ENCODE results near the gene GRK3.

Gene GRK3

GRCh38 chr22:25672289-25673084, 108.0 kb downstream of the GRK3 start:
- H3K4me1 Mint-ChIP-seq: no peaks in the 10 kb centered on the region
- H3K27me3 Mint-ChIP-seq: no peaks in the 10 kb centered on the region
- no peak overlapping the region for H3K27ac Mint-ChIP-seq

GRCh38 chr22:25673713-25674112, 109.2 kb downstream of the GRK3 start:
- Mint-ChIP-seq H3K27ac (no peak overlapping the region), H3K9me3 (no peaks in the 10 kb centered on the region), H3K4me1 (no peaks in the 10 kb centered on the region), H3K36me3 (peaks cover 3% of the 10 kb centered on the region), H3K4me3 (no peak overlapping the region), H3K27me3 (no peaks in the 10 kb centered on the region)

More at GRCh38 chr22:25672289-25673084, 108.0 kb downstream of the GRK3 start:
- Mint-ChIP-seq H3K36me3 (peaks cover 3% of the 10 kb centered on the region), H3K9me3 (no peaks in the 10 kb centered on the region), H3K4me3 (no peak overlapping the region)

- H3K36me3 Mint-ChIP-seq: peaks cover 3% of the 10 kb centered on the region
These were observed 113.2 kb downstream of the GRK3 start for GRCh38 chr22:25677631-25678030.

GRCh38 chr22:25680051-25680450, 115.6 kb downstream of the GRK3 start:
- no peak overlapping the region for H3K4me3 Mint-ChIP-seq
- H3K4me1 Mint-ChIP-seq: no peaks in the 10 kb centered on the region
- H3K9me3 Mint-ChIP-seq: no peaks in the 10 kb centered on the region
- no peak overlapping the region for H3K27ac Mint-ChIP-seq
- peaks cover 3% of the 10 kb centered on the region for H3K36me3 Mint-ChIP-seq
- no peaks in the 10 kb centered on the region for H3K27me3 Mint-ChIP-seq

More at GRCh38 chr22:25677631-25678030, 113.2 kb downstream of the GRK3 start:
- Mint-ChIP-seq H3K27ac (no peak overlapping the region), H3K9me3 (no peaks in the 10 kb centered on the region), H3K4me1 (no peaks in the 10 kb centered on the region), H3K27me3 (no peaks in the 10 kb centered on the region), H3K4me3 (no peak overlapping the region)

GRCh38 chr22:25680956-25681355, 116.5 kb downstream of the GRK3 start:
- no peaks in the 10 kb centered on the region for H3K36me3 Mint-ChIP-seq
- H3K4me3 Mint-ChIP-seq: no peak overlapping the region
- H3K27me3 Mint-ChIP-seq: no peaks in the 10 kb centered on the region
- H3K4me1 Mint-ChIP-seq: no peaks in the 10 kb centered on the region
- H3K27ac Mint-ChIP-seq: no peak overlapping the region
- no peaks in the 10 kb centered on the region for H3K9me3 Mint-ChIP-seq

- H3K27me3 Mint-ChIP-seq: no peaks in the 10 kb centered on the region
- H3K4me1 Mint-ChIP-seq: no peaks in the 10 kb centered on the region
- H3K27ac Mint-ChIP-seq: no peak overlapping the region
- H3K9me3 Mint-ChIP-seq: no peaks in the 10 kb centered on the region
- H3K36me3 Mint-ChIP-seq: no peaks in the 10 kb centered on the region
- H3K4me3 Mint-ChIP-seq: no peak overlapping the region
These were observed 117.6 kb downstream of the GRK3 start for GRCh38 chr22:25682109-25682508.

GRCh38 chr22:25688627-25689026, 124.2 kb downstream of the GRK3 start:
- H3K36me3 Mint-ChIP-seq: no peaks in the 10 kb centered on the region
- no peaks in the 10 kb centered on the region for H3K27me3 Mint-ChIP-seq
- H3K4me1 Mint-ChIP-seq: no peaks in the 10 kb centered on the region
- no peaks in the 10 kb centered on the region for H3K9me3 Mint-ChIP-seq
- no peak overlapping the region for H3K4me3 Mint-ChIP-seq
- no peak overlapping the region for H3K27ac Mint-ChIP-seq

- Mint-ChIP-seq H3K27me3 (no peaks in the 10 kb centered on the region), H3K27ac (no peak overlapping the region), H3K4me3 (no peak overlapping the region), H3K9me3 (no peaks in the 10 kb centered on the region), H3K4me1 (no peaks in the 10 kb centered on the region), H3K36me3 (peaks cover 2% of the 10 kb centered on the region)
These were observed 125.2 kb downstream of the GRK3 start for GRCh38 chr22:25689631-25690030.

GRCh38 chr22:25690798-25691197, 126.3 kb downstream of the GRK3 start:
- H3K4me1 Mint-ChIP-seq: no peaks in the 10 kb centered on the region
- H3K36me3 Mint-ChIP-seq: peaks cover 2% of the 10 kb centered on the region
- no peak overlapping the region for H3K27ac Mint-ChIP-seq
- no peaks in the 10 kb centered on the region for H3K27me3 Mint-ChIP-seq
- no peak overlapping the region for H3K4me3 Mint-ChIP-seq
- no peaks in the 10 kb centered on the region for H3K9me3 Mint-ChIP-seq

GRCh38 chr22:25692397-25693267, 128.2 kb downstream of the GRK3 start:
- Mint-ChIP-seq H3K27ac (no peak overlapping the region), H3K9me3 (no peaks in the 10 kb centered on the region), H3K4me3 (no peak overlapping the region), H3K27me3 (no peaks in the 10 kb centered on the region), H3K4me1 (no peaks in the 10 kb centered on the region), H3K36me3 (peaks cover 2% of the 10 kb centered on the region)

- H3K4me1 Mint-ChIP-seq: no peaks in the 10 kb centered on the region
- H3K27ac Mint-ChIP-seq: no peak overlapping the region
- no peak overlapping the region for H3K4me3 Mint-ChIP-seq
- peaks cover 2% of the 10 kb centered on the region for H3K36me3 Mint-ChIP-seq
- no peaks in the 10 kb centered on the region for H3K9me3 Mint-ChIP-seq
- no peaks in the 10 kb centered on the region for H3K27me3 Mint-ChIP-seq
These were observed 128.7 kb downstream of the GRK3 start for GRCh38 chr22:25693268-25693565.

- Mint-ChIP-seq H3K27me3 (no peaks in the 10 kb centered on the region), H3K4me3 (no peak overlapping the region), H3K4me1 (no peaks in the 10 kb centered on the region), H3K27ac (no peak overlapping the region), H3K9me3 (no peaks in the 10 kb centered on the region), H3K36me3 (peaks cover 2% of the 10 kb centered on the region)
These were observed 129.9 kb downstream of the GRK3 start for GRCh38 chr22:25694196-25694907.

- Mint-ChIP-seq H3K27me3 (no peaks in the 10 kb centered on the region), H3K9me3 (no peaks in the 10 kb centered on the region), H3K4me1 (no peaks in the 10 kb centered on the region), H3K4me3 (no peak overlapping the region), H3K36me3 (peaks cover 2% of the 10 kb centered on the region), H3K27ac (no peak overlapping the region)
These were observed 130.7 kb downstream of the GRK3 start for GRCh38 chr22:25695146-25695545.

GRCh38 chr22:25696763-25697162, 132.3 kb downstream of the GRK3 start:
- H3K27ac Mint-ChIP-seq: no peak overlapping the region
- H3K4me1 Mint-ChIP-seq: no peaks in the 10 kb centered on the region
- peaks cover 2% of the 10 kb centered on the region for H3K36me3 Mint-ChIP-seq

GRCh38 chr22:25697181-25697664, 132.7 kb downstream of the GRK3 start:
- Mint-ChIP-seq H3K27me3 (peaks cover 1% of the 10 kb centered on the region), H3K4me1 (no peaks in the 10 kb centered on the region), H3K9me3 (no peaks in the 10 kb centered on the region), H3K36me3 (peaks cover 2% of the 10 kb centered on the region), H3K27ac (no peak overlapping the region), H3K4me3 (no peak overlapping the region)

More at GRCh38 chr22:25696763-25697162, 132.3 kb downstream of the GRK3 start:
- Mint-ChIP-seq H3K9me3 (no peaks in the 10 kb centered on the region), H3K27me3 (peaks cover 1% of the 10 kb centered on the region), H3K4me3 (no peak overlapping the region)

Measured in activated naive CD4-positive, alpha-beta T cell treated with anti-CD3 and anti-CD28 coated beads, Interleukin-2, amount 50 U/mL, for 24 hours (primary cell).